HepG2 (cell line): Measurements from ENCODE around the gene TSGA10IP. TPM values are rescaled to one million over a fixed set of nuclear protein-coding genes. Genes with fewer than 3 reads are reported as not detected.

Source experiments
- GFI1 ChIP-seq: sonication (generic); formaldehyde crosslinking; IDR thresholded peaks from 2 replicates; pipeline ENCODE4 v1.5.0; 2020; ENCODE audit warnings: missing genetic modification reagents, mild to moderate bottlenecking, borderline replicate concordance
- HNRNPL ChIP-seq: fragments of 200-400 bp; formaldehyde crosslinking; IDR thresholded peaks from 2 replicates; pipeline ENCODE4 v1.6.1; 2017; ENCODE audit warnings: mild to moderate bottlenecking, low read depth, low read length
- KAT8 ChIP-seq: IDR thresholded peaks from 2 replicates; pipeline ENCODE4 v1.6.1; 2016; ENCODE audit warnings: missing genetic modification reagents, missing compliant biosample characterization
- MXD4 ChIP-seq: IDR thresholded peaks from 2 replicates; pipeline ENCODE4 v1.6.1; 2016; ENCODE audit warnings: mild to moderate bottlenecking, missing biosample characterization, missing genetic modification reagents
- MYC ChIP-seq: sonication (generic); formaldehyde crosslinking; IDR thresholded peaks from 2 replicates; pipeline ENCODE4 v1.9.0; 2021; ENCODE audit warnings: missing genetic modification reagents, borderline replicate concordance
- PCBP1 ChIP-seq: fragments of 200-400 bp; formaldehyde crosslinking; IDR thresholded peaks from 2 replicates; pipeline ENCODE4 v1.6.1; 2017; ENCODE audit warnings: mild to moderate bottlenecking, low read depth, low read length, borderline replicate concordance
- RARG ChIP-seq: sonication (generic); formaldehyde crosslinking; IDR thresholded peaks from 2 replicates; pipeline ENCODE4 v1.4.0; 2020; ENCODE audit warnings: low read depth, mild to moderate bottlenecking, missing genetic modification reagents
- SKI ChIP-seq: fragments of 450-650 bp; IDR thresholded peaks from one replicate; pipeline ENCODE4 v1.6.1; 2018; ENCODE audit warnings: mild to moderate bottlenecking; ENCODE audit not compliant: partially characterized antibody
- SP1 ChIP-seq, 2 experiments: fragments of 450-650 bp in 1 of 2; sonication (generic) in 1 of 2; formaldehyde crosslinking in 1 of 2; IDR thresholded peaks; 2 replicates each; pipeline versions ENCODE4 v1.4.0 to v1.6.1; 2016 to 2020; ENCODE audit warnings: missing genetic modification reagents in 1 of 2
- TERF1 ChIP-seq: sonication (generic); formaldehyde crosslinking; IDR thresholded peaks from 2 replicates; pipeline ENCODE4 v1.8.0; 2022; ENCODE audit warnings: mild to moderate bottlenecking, missing genetic modification reagents, moderate library complexity
- USF2 ChIP-seq, 2 experiments: sonication (generic) in 1 of 2; formaldehyde crosslinking in 1 of 2; IDR thresholded peaks; 2 replicates each; pipeline versions ENCODE4 v1.5.1 to v1.6.1; 2011 to 2020; ENCODE audit warnings: borderline replicate concordance in 1 of 2, low read depth in 1 of 2, low read length in 1 of 2, mild to moderate bottlenecking in 1 of 2, missing genetic modification reagents in 1 of 2, moderate library complexity in 1 of 2
- ZNF343 ChIP-seq: sonication (generic); formaldehyde crosslinking; IDR thresholded peaks from 2 replicates; pipeline ENCODE4 v1.4.0; 2020; ENCODE audit warnings: mild to moderate bottlenecking, missing genetic modification reagents
- ZNF430 ChIP-seq: sonication (generic); formaldehyde crosslinking; IDR thresholded peaks from 2 replicates; pipeline ENCODE4 v1.9.0; 2021; ENCODE audit warnings: mild to moderate bottlenecking, missing genetic modification reagents
- ZNF512B ChIP-seq: sonication (generic); formaldehyde crosslinking; IDR thresholded peaks from 2 replicates; pipeline ENCODE4 v1.5.1; 2020; ENCODE audit warnings: missing genetic modification reagents, mild to moderate bottlenecking, borderline replicate concordance
- ZNF556 ChIP-seq: sonication (generic); formaldehyde crosslinking; IDR thresholded peaks from 2 replicates; pipeline ENCODE4 v1.4.0; 2020; ENCODE audit warnings: mild to moderate bottlenecking, missing genetic modification reagents, borderline replicate concordance
- ZNF614 ChIP-seq: IDR thresholded peaks from 2 replicates; pipeline ENCODE4 v1.6.1; 2018; ENCODE audit warnings: missing biosample characterization, missing genetic modification reagents, inconsistent platforms, borderline replicate concordance
- ZNF816 ChIP-seq: sonication (generic); formaldehyde crosslinking; IDR thresholded peaks from 2 replicates; pipeline ENCODE4 v1.8.0; 2022; ENCODE audit warnings: missing genetic modification reagents, mild to moderate bottlenecking, borderline replicate concordance
- ZNF839 ChIP-seq: sonication (generic); formaldehyde crosslinking; IDR thresholded peaks from 2 replicates; pipeline ENCODE4 v1.4.0; 2020; ENCODE audit warnings: missing genetic modification reagents, mild to moderate bottlenecking, borderline replicate concordance
- polyA plus RNA-seq, 8 experiments: library from polyadenylated mRNA; depleted of rRNA in 3 of 8; stranded (reverse) in 7 of 8; unstranded in 1 of 8; fragments of >200 nt; fragmentation: Illumina TruSeq in 4 of 8; extraction: Trizol in 4 of 8; gene quantifications; 2 replicates each; pipeline versions ENCODE4 v1.2.1 to v1.2.3, GENCODE V29; 2011 to 2016; ENCODE audit warnings: low read depth in 4 of 8, missing spikeins in 1 of 8, mixed read lengths in 1 of 8; ENCODE audit not compliant: insufficient read depth in 1 of 8
- total RNA-seq, 5 experiments: library from RNA; depleted of rRNA; stranded (reverse); fragments of >200 nt; fragmentation: Illumina TruSeq; extraction: Trizol; gene quantifications; 2 replicates each; pipeline ENCODE4 v1.2.3, GENCODE V29; 2016; ENCODE audit warnings: low read depth in 1 of 5

The TSGA10IP gene
- total and polyA plus RNA-seq, 2 of the 13 experiments (the other 11 are each of a cell fraction or from before 2014, with no cell fraction given): not detected

GRCh38 chr11:65899356-65900124, 45.7 kb upstream of the TSGA10IP start (continued):
- TF ChIP-seq ZNF614 (CRISPR knock-in tag): peak; percentile 69; the same call in 1 of the 2 replicates
- TF ChIP-seq SP1 (IDR thresholded peaks at IDR 0.05): no peak
- TF ChIP-seq SP1 (CRISPR knock-in tag; IDR thresholded peaks at IDR 0.05): 0 out of 2 replicates have a peak, but pooled peaks have one; percentile 23
- TF ChIP-seq RARG (CRISPR knock-in tag): no peak
- peak; percentile 44 for TF ChIP-seq KAT8 (CRISPR knock-in tag)
- peak; percentile 91 for TF ChIP-seq HNRNPL
- TF ChIP-seq ZNF343 (CRISPR knock-in tag): no peak
- no peak; the same call in 1 of the 2 replicates for TF ChIP-seq GFI1 (CRISPR knock-in tag)
- TF ChIP-seq USF2 (IDR thresholded peaks at IDR 0.05; ENCODE audit: low read depth, low read length): no peak
- TF ChIP-seq USF2 (CRISPR knock-in tag; IDR thresholded peaks at IDR 0.05; ENCODE audit: borderline replicate concordance): peak; percentile 59; the same call in 1 of the 2 replicates
- TF ChIP-seq ZNF556 (CRISPR knock-in tag): no peak; the same call in 1 of the 2 replicates
- no peak for TF ChIP-seq SKI
- TF ChIP-seq TERF1: peak; percentile 38; the same call in 1 of the 2 replicates
- peak; percentile 94 for TF ChIP-seq MYC (CRISPR knock-in tag)
- TF ChIP-seq ZNF816: no peak; the same call in 1 of the 2 replicates
- TF ChIP-seq ZNF839 (CRISPR knock-in tag): no peak
- no peak for TF ChIP-seq PCBP1
- peak; percentile 83 for TF ChIP-seq MXD4 (CRISPR knock-in tag)
- TF ChIP-seq ZNF430: peak; percentile 69; the same call in 1 of the 2 replicates
- TF ChIP-seq ZNF512B (CRISPR knock-in tag): no peak
